Upper lobe of right lung (tissue), 1 donor: Measurements from ENCODE around the gene CYB5R3. TPM values are rescaled to one million over a fixed set of nuclear protein-coding genes. Genes with fewer than 3 reads are reported as not detected.

Experiments used
- ATAC-seq: fragments of 200-7000 bp; cut with Tn5 transposase; one replicate; pipeline ENCODE4 v1.9.1; 2020; ENCODE audit warnings: mild to moderate bottlenecking, moderate library complexity
- DNase-seq: peaks from one replicate; pipeline ENCODE4 v3.0.0-alpha.2; 2020
- H3K27ac ChIP-seq: fragments of 200-600 bp; one replicate; pipeline ENCODE4 v1.8.0; 2022
- H3K27me3 ChIP-seq: fragments of 200-600 bp; one replicate; pipeline ENCODE4 v1.8.0; 2022; ENCODE audit warnings: mild to moderate bottlenecking
- H3K36me3 ChIP-seq: fragments of 200-600 bp; one replicate; pipeline ENCODE4 v1.8.0; 2022
- H3K4me1 ChIP-seq: fragments of 200-600 bp; one replicate; pipeline ENCODE4 v1.8.0; 2022
- H3K4me3 ChIP-seq: fragments of 200-600 bp; one replicate; pipeline ENCODE4 v1.8.0; 2022; ENCODE audit warnings: mild to moderate bottlenecking
- H3K9me3 ChIP-seq: fragments of 200-600 bp; one replicate; pipeline ENCODE4 v1.8.0; 2022
- intact Hi-C: fragments of 100-400 bp; cut with DNase I; formaldehyde crosslinking; loops from one replicate; pipeline ENCODE4 v1.11.0; 2022
- total RNA-seq: library from RNA; stranded (reverse); fragmentation: NEBNext Ultra II Directional; extraction: Animal tissue kit (Norgen Biotek cat#: 25700); gene quantifications from one replicate; pipeline ENCODE4 v1.2.1, GENCODE V29; 2021
- TF ChIP-seq, protein P1 (sequence below): fragments of 200-600 bp; IDR thresholded peaks from one replicate; pipeline ENCODE4 v1.8.0; 2022; ENCODE audit warnings: antibody characterized with exemption
- donor health status: DM: no; HTN: yes; CAD: no; lungs with severe emphysema.

CYB5R3 gene
- total RNA-seq, 1 donor from 2014 or later, result 251 TPM

DNA sequence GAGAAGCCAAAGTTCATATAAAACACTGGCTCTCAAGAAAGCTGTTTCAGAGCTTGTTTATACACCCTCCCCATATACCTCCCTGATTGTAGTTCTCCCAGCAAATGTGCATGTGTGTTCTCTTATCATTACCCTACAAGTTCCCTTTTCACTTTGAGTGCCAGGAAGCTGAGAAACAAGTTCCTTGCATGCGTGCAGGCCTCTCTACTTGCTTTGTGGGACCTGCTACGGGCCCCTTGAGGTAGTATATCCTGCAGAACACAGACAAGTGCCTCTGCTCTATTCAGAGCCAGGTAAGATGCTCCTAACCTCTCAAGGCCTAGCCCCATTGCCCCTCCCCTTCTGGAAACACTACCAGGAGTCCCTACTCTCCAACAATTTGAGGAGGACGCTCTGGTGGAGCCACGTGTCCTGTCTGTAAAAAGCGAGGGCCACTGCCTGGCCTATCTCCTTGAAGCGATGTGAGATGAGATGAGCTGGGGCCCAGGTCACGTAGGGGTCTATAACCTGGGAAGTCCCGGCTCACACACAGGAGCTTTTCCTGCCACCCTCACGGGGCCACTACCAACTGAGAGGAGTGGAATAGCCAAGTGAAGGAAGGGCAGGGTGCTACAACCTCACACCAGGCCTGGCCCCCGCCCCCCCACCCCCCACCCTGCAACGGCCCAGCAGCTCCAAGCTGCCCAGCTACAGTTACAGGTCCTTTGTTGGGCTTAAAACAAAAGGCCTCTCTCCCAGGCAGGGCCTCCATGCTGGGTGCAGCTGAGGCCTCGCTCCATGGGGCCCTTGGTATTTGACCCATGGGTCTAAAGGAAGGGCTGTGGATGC, 6.2 kb downstream of the CYB5R3 start:
- TF ChIP-seq, protein P1, sequence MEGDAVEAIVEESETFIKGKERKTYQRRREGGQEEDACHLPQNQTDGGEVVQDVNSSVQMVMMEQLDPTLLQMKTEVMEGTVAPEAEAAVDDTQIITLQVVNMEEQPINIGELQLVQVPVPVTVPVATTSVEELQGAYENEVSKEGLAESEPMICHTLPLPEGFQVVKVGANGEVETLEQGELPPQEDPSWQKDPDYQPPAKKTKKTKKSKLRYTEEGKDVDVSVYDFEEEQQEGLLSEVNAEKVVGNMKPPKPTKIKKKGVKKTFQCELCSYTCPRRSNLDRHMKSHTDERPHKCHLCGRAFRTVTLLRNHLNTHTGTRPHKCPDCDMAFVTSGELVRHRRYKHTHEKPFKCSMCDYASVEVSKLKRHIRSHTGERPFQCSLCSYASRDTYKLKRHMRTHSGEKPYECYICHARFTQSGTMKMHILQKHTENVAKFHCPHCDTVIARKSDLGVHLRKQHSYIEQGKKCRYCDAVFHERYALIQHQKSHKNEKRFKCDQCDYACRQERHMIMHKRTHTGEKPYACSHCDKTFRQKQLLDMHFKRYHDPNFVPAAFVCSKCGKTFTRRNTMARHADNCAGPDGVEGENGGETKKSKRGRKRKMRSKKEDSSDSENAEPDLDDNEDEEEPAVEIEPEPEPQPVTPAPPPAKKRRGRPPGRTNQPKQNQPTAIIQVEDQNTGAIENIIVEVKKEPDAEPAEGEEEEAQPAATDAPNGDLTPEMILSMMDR, result no peak
- H3K27ac ChIP-seq, result peak overlapping the region; percentile 92
- H3K4me3 ChIP-seq, result no peak overlapping the region
- H3K27me3 ChIP-seq, result no peaks in the 10 kb centered on the region
- ATAC-seq, result peak; percentile 45
- intact Hi-C loops, result no loop called here
- DNase-seq, result no peak
- no peaks in the 10 kb centered on the region for H3K9me3 ChIP-seq
- H3K36me3 ChIP-seq, result no peaks in the 10 kb centered on the region
- peaks cover 64% of the 10 kb centered on the region for H3K4me1 ChIP-seq

DNA sequence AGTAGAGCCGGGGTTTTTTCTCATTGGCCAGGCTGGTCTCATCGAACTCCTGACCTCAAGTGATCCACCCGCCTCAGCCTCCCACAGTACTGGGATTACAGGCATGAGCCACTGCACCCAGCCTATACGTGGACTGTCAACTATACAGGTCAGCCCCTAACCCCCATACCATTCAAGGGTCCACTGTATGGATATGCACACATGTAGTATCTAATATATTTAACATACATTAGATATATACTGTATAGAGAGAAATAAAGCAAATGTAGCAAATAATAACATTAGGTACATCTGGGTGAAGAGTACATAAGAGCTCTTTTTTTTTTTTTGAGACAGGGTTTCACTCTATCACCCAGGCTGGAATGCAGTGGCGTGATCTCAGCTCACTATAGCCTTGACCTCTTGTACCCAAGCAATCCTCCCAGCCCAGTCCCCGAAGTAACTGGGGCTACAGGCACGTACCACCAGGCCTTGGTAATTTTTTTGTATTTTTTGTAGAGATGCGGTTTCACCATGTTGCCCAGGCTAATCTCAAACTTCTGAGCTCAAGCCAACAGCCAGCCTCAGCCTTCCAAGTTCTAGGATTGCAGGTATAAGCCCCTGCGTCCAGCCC, 7.3 kb downstream of the CYB5R3 start:
- intact Hi-C loops, result no loop called here
- no peaks in the 10 kb centered on the region for H3K9me3 ChIP-seq
- H3K36me3 ChIP-seq, result no peaks in the 10 kb centered on the region
- no peak overlapping the region for H3K4me3 ChIP-seq
- H3K27me3 ChIP-seq, result no peaks in the 10 kb centered on the region
- H3K4me1 ChIP-seq, result peaks cover 53% of the 10 kb centered on the region
- no peak for DNase-seq
- TF ChIP-seq, protein P1, result no peak
- no peak overlapping the region for H3K27ac ChIP-seq
- ATAC-seq, result no peak

DNA sequence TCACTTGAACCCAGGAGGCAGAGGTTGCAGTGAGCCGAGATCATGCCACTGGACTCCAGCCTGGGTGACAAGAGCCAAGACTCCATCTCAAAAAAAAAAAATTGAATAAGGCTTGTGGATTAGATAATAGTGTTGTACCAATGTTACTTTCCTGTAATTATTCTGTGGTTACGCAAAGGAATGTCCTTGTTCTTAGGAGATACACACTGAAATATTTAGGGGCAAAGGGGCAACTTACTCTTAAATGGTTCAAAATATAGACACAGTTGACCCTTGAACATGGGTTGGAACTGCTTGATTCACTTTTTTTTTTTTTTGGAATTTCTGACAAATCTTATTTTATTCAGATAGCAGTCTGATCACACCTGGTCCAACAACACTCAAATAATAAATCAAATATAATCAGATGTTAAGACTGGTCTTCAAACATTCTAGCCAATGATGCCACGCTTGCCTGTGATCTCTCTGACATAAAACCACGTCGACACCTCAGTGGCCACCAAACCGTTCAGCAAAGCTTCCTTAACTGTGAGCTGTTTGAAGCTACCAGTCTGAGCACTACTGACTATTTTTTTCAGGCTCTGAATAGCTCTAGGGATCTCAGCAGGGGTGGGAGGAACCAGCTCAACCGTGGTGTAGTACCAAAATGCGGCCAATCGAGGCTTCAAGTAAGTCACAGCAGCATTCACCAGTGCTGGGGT, 9.5 kb downstream of the CYB5R3 start:
- ATAC-seq, result no peak
- Histone ChIP-seq H3K36me3 (peaks cover 19% of the 10 kb centered on the region), H3K27ac (no peak overlapping the region), H3K27me3 (no peaks in the 10 kb centered on the region), H3K4me1 (peaks cover 41% of the 10 kb centered on the region), H3K4me3 (no peak overlapping the region), H3K9me3 (no peaks in the 10 kb centered on the region)
- intact Hi-C loops, result no loop called here
- TF ChIP-seq, protein P1, result no peak
- no peak for DNase-seq

DNA sequence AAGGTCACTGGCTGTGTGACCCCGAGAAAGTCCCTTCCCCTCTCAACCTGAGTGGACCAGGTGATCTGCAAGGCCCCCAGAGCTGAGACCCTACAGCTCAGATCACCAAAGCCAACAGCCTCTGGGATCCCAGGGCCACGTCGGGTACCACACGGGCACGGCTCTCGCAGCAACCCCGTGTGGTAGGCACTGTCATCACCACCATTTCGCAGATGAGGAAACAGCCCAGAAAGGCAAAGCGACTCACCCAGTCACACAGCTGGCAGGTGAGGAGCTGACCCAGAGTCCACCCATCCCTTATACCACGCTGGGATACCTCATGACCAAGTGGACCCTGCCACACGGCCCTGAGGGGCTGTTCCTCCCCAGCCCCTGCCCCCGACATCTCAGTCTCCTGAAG, 11.6 kb downstream of the CYB5R3 start:
- H3K4me3 ChIP-seq, result no peak overlapping the region
- TF ChIP-seq, protein P1, result no peak
- H3K27ac ChIP-seq, result no peak overlapping the region
- no peaks in the 10 kb centered on the region for H3K9me3 ChIP-seq
- intact Hi-C loops, result no loop called here
- H3K27me3 ChIP-seq, result no peaks in the 10 kb centered on the region
- peaks cover 38% of the 10 kb centered on the region for H3K36me3 ChIP-seq
- DNase-seq, result no peak
- ATAC-seq, result no peak
- H3K4me1 ChIP-seq, result peaks cover 20% of the 10 kb centered on the region

DNA sequence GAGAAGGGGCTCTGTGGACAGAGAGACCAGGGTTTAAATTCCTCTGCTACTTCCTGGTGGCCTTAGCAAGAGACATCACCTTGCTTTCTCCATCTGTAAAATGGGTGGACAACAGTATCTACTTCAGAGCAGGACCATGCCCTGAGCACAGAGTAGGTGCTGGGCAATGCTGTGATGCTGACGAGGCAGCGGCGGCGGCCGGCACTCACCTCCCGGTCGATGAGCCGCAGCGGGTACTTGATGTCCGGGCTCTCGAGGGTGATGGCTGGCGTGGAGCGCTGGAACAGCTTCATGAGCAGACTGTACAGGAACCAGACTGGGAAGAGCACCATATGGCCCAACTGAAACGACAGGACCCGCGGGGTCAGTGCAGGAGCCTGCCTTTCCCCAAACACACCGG, 12.7 kb downstream of the CYB5R3 start:
- no peak for DNase-seq
- Histone ChIP-seq H3K36me3 (peaks cover 49% of the 10 kb centered on the region), H3K9me3 (no peaks in the 10 kb centered on the region), H3K4me3 (no peak overlapping the region), H3K27me3 (no peaks in the 10 kb centered on the region), H3K4me1 (peaks cover 18% of the 10 kb centered on the region), H3K27ac (no peak overlapping the region)
- intact Hi-C loops, result no loop called here
- TF ChIP-seq, protein P1, result no peak
- no peak for ATAC-seq
